SK-N-SH (cell line): Measurements from ENCODE around the gene CTSS.

ENCODE experiments used
- CHD2 ChIP-seq: fragments of 150-350 bp; IDR thresholded peaks from 2 replicates; pipeline ENCODE4 v1.6.1; 2018; ENCODE audit warnings: low read length; ENCODE audit not compliant: partially characterized antibody
- EP300 ChIP-seq, 2 experiments: IDR thresholded peaks; 2 replicates each; pipeline versions ENCODE4 v1.4.0 to v1.6.1; 2012; ENCODE audit warnings: borderline replicate concordance in 1 of 2, low read depth in 1 of 2, low read length in 1 of 2
- TEAD4 ChIP-seq: IDR thresholded peaks from 2 replicates; pipeline ENCODE4 v1.4.0; 2012; ENCODE audit warnings: mild to moderate bottlenecking, borderline replicate concordance; ENCODE audit not compliant: insufficient read depth
- YY1 ChIP-seq: IDR thresholded peaks from 2 replicates; pipeline ENCODE4 v1.4.0; 2012; ENCODE audit warnings: low read depth, mild to moderate bottlenecking
- TF ChIP-seq, protein P1 (sequence below): fragments of 200-600 bp; sonication (generic); IDR thresholded peaks from 2 replicates; pipeline ENCODE4 v1.6.1; 2017; ENCODE audit warnings: antibody characterized with exemption, mild to moderate bottlenecking, moderate library complexity
- TF ChIP-seq, protein P2 (sequence below): IDR thresholded peaks from 2 replicates; pipeline ENCODE4 v1.6.1; 2012; ENCODE audit warnings: mild to moderate bottlenecking, low read depth, low read length, moderate library complexity
- TF ChIP-seq, protein P3 (sequence below): IDR thresholded peaks from 2 replicates; pipeline ENCODE4 v1.4.0; 2012; ENCODE audit warnings: low read depth

DNA sequence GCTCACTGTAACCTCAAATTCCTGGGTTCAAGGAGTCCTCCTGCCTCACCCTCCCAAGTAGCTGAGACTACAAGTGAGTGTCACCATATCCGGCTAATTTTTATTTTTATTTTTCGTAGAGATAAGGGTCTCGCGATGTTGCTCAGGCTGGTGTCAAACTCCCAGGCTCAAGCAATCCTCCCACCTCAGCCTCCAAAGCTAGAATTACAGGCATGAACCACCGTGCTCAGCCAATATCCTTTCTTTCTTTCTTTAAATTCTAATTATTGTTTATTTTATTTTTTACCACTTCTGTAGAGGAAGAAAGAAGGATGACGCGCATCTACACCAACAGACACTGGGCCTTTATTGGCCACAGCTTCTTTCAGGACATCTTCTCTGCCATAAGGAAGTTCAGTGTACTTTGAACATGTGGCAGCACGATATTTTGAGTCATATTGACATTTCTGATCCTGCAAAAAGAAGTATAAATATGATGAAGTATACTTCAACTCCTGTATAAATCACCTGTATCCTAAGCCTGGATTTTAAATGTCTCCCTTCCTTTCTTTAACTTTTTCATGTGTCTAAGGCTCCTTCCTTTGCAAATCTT, 15.8 kb downstream of the CTSS start:
- TF ChIP-seq, protein P1, sequence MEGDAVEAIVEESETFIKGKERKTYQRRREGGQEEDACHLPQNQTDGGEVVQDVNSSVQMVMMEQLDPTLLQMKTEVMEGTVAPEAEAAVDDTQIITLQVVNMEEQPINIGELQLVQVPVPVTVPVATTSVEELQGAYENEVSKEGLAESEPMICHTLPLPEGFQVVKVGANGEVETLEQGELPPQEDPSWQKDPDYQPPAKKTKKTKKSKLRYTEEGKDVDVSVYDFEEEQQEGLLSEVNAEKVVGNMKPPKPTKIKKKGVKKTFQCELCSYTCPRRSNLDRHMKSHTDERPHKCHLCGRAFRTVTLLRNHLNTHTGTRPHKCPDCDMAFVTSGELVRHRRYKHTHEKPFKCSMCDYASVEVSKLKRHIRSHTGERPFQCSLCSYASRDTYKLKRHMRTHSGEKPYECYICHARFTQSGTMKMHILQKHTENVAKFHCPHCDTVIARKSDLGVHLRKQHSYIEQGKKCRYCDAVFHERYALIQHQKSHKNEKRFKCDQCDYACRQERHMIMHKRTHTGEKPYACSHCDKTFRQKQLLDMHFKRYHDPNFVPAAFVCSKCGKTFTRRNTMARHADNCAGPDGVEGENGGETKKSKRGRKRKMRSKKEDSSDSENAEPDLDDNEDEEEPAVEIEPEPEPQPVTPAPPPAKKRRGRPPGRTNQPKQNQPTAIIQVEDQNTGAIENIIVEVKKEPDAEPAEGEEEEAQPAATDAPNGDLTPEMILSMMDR = no peak
- no peak for TF ChIP-seq EP300 (IDR thresholded peaks at IDR 0.05; ENCODE audit: borderline replicate concordance in 1 of 2, low read depth in 1 of 2, low read length in 1 of 2)
- no peak for TF ChIP-seq YY1
- TF ChIP-seq, protein P2, sequence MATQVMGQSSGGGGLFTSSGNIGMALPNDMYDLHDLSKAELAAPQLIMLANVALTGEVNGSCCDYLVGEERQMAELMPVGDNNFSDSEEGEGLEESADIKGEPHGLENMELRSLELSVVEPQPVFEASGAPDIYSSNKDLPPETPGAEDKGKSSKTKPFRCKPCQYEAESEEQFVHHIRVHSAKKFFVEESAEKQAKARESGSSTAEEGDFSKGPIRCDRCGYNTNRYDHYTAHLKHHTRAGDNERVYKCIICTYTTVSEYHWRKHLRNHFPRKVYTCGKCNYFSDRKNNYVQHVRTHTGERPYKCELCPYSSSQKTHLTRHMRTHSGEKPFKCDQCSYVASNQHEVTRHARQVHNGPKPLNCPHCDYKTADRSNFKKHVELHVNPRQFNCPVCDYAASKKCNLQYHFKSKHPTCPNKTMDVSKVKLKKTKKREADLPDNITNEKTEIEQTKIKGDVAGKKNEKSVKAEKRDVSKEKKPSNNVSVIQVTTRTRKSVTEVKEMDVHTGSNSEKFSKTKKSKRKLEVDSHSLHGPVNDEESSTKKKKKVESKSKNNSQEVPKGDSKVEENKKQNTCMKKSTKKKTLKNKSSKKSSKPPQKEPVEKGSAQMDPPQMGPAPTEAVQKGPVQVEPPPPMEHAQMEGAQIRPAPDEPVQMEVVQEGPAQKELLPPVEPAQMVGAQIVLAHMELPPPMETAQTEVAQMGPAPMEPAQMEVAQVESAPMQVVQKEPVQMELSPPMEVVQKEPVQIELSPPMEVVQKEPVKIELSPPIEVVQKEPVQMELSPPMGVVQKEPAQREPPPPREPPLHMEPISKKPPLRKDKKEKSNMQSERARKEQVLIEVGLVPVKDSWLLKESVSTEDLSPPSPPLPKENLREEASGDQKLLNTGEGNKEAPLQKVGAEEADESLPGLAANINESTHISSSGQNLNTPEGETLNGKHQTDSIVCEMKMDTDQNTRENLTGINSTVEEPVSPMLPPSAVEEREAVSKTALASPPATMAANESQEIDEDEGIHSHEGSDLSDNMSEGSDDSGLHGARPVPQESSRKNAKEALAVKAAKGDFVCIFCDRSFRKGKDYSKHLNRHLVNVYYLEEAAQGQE = no peak
- no peak for TF ChIP-seq CHD2
- TF ChIP-seq, protein P3, sequence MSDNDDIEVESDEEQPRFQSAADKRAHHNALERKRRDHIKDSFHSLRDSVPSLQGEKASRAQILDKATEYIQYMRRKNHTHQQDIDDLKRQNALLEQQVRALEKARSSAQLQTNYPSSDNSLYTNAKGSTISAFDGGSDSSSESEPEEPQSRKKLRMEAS = no peak
- no peak for TF ChIP-seq TEAD4
